T-helper 2 cell treated with Interferon-gamma antibody and Interleukin-4, amounts not matched to agents 5 μg/mL and 100 μg/mL, for 36 hours (primary cell): ENCODE measurements around the gene MCFD2.

ENCODE experiments used
- DNase-seq: peaks from one replicate; pipeline ENCODE4 v3.0.0; 2021; ENCODE audit warnings: low spot score
- H3K27ac Mint-ChIP-seq: one replicate; pipeline ENCODE4 v1.8.0; 2021; ENCODE audit warnings: mild to moderate bottlenecking, mixed read lengths
- H3K27me3 Mint-ChIP-seq: one replicate; pipeline ENCODE4 v1.8.0; 2021; ENCODE audit warnings: low read depth, mixed read lengths
- H3K36me3 Mint-ChIP-seq: one replicate; pipeline ENCODE4 v1.8.0; 2021; ENCODE audit warnings: low read depth, mixed read lengths
- H3K4me1 Mint-ChIP-seq: one replicate; pipeline ENCODE4 v1.8.0; 2021; ENCODE audit warnings: low read depth, mixed read lengths
- H3K4me3 Mint-ChIP-seq: one replicate; pipeline ENCODE4 v1.8.0; 2022; ENCODE audit warnings: mild to moderate bottlenecking, moderate library complexity, mixed read lengths
- H3K9me3 Mint-ChIP-seq: one replicate; pipeline ENCODE4 v1.8.0; 2021; ENCODE audit warnings: mixed read lengths

The MCFD2 gene

DNA sequence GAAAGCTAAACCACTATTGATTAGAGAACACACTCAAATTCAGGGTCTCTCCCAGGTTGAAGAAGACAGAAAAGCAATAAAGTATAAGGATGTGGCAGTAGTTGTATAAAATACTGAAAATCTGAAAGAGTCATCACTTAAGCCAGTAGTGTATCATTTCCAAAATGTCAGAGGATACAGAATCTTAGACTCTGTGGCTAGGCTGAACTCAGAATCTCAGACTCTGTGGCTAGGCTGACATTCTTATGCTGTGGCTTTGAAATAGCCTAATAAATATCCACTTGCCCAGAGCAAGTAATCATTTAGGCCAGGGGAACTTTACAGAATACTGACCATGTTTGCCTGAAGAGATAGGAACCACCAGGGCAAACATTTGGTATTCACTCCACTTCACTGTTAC, 13.1 kb downstream of the MCFD2 start:
- peaks cover 23% of the 10 kb centered on the region for H3K36me3 Mint-ChIP-seq
- H3K27me3 Mint-ChIP-seq: peaks cover 4% of the 10 kb centered on the region
- no peak overlapping the region for H3K27ac Mint-ChIP-seq

DNA sequence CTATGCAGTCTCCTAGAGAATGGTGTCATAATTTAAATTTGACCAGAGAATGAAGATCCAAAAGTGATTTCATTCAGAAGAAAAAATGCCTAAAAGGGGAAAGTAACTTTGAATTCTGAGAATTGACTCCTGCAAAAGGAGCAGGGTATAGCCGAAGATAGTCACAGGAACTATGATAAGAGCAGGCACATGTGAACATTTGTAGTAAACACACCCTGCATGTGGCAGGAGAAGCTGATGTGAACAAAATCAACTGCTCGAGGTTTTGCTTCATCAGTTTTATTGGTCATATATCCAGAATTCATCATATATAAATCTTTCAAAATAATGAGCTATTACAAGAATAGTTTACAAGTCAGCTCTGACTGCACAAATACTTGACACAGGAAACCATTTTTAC, 14.0 kb downstream of the MCFD2 start:
- no peak overlapping the region for H3K4me3 Mint-ChIP-seq
- H3K9me3 Mint-ChIP-seq: no peaks in the 10 kb centered on the region
- DNase-seq: no peak
- H3K27me3 Mint-ChIP-seq: peaks cover 4% of the 10 kb centered on the region
- peaks cover 16% of the 10 kb centered on the region for H3K36me3 Mint-ChIP-seq
- no peak overlapping the region for H3K27ac Mint-ChIP-seq
- no peaks in the 10 kb centered on the region for H3K4me1 Mint-ChIP-seq

More for the DNA sequence above, 13.1 kb downstream of the MCFD2 start:
- DNase-seq: no peak
- no peaks in the 10 kb centered on the region for H3K9me3 Mint-ChIP-seq
- no peaks in the 10 kb centered on the region for H3K4me1 Mint-ChIP-seq
- no peak overlapping the region for H3K4me3 Mint-ChIP-seq

DNA sequence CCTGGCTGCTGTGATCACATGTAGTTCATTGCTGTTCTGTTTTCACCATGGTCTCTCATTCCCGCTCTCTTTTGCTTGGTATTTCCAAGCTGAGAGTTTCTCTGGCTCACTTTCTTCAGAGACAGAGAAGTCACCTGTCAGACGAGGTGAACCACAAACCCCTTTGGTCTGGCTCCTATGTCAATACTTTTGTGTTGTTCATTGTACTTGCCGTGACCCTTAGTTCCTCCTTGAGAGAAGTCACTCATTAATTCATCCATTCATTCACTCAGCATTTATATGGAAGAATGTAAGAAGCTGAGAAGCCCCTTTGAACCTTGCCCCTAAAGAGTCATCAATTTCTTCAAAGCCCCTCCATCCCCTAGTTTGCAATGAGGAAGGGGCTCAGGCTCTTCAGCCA, 15.2 kb downstream of the MCFD2 start:
- Mint-ChIP-seq H3K36me3 (peaks cover 12% of the 10 kb centered on the region), H3K27me3 (peaks cover 4% of the 10 kb centered on the region), H3K9me3 (no peaks in the 10 kb centered on the region), H3K4me3 (no peak overlapping the region), H3K27ac (no peak overlapping the region), H3K4me1 (no peaks in the 10 kb centered on the region)
- no peak for DNase-seq

DNA sequence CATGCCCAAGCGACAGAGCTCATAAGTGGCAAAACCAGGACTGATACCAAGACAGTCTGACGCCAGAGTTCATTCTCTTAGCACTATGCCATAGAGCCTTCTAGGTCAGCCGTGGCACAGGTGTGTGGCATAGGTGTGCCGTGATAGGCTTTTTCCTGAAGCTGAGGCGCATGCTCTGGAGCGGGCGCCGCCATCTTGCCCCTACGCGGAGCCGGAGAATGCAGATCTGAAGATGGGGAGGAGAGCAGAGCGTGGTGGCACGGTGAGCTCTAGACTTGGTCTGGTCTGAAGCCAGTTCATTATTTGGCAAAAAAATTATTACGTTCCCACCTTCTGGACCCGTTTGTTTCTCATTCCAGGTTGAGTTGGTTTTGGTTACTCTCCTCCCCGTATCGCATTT, 16.6 kb downstream of the MCFD2 start:
- no peak for DNase-seq
- H3K4me3 Mint-ChIP-seq: no peak overlapping the region
- H3K9me3 Mint-ChIP-seq: no peaks in the 10 kb centered on the region

DNA sequence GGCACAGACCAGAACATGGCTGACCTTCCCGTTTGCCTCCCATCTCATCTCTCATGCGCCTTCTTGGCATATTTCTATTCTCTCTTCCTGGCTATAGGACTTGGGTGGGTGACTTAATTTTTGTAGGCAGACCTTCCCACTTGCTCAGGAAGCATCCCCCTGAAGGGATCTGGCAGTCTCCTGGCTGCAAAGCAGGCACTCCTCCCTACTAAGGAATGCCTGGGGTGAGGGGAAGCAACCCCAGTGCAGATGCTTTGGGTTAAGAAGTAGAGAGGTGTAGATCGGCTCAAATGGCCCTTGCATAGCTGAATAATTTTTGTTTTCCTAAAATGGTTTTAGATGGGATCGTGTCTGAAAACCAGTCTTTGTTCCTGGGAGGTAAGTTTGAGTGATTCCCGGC, 17.6 kb downstream of the MCFD2 start:
- Mint-ChIP-seq H3K27ac (no peak overlapping the region), H3K9me3 (no peaks in the 10 kb centered on the region), H3K36me3 (no peaks in the 10 kb centered on the region), H3K4me3 (no peak overlapping the region), H3K4me1 (no peaks in the 10 kb centered on the region), H3K27me3 (peaks cover 4% of the 10 kb centered on the region)
- no peak for DNase-seq

More for the DNA sequence above, 16.6 kb downstream of the MCFD2 start:
- Mint-ChIP-seq H3K4me1 (no peaks in the 10 kb centered on the region), H3K27ac (no peak overlapping the region), H3K27me3 (peaks cover 4% of the 10 kb centered on the region), H3K36me3 (peaks cover 4% of the 10 kb centered on the region)

DNA sequence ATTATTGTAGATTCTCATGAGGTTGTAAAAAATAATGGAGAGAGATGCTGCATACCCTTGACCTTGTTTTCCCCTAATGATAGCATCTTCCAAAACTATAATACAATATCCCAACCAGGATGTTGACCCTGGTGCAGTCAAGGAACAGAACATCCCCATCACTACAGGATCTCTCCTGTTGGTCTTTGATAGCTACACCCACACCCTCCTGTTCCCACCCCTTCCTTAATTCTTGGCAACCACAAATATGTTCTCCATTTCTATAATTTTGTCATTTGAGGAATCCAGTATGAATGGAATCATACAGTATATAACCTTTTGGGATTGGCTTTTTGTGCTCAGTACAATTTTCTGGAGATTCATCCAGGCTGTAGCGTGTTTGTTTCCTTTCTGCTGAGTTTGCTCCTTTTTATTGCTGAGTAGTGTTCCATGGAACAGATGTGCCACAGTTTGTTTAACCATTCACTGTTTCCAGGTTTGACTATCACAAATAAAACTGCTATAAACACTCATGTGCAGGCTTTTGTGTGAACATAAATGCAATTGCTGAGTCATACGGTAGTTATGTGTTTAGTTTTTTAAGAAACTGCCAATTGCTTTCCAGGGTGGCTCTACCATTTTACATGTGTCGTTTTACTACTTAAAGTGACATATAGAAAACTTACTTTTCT, 22.2 kb downstream of the MCFD2 start:
- H3K27ac Mint-ChIP-seq: no peak overlapping the region
- DNase-seq: no peak
- H3K4me3 Mint-ChIP-seq: no peak overlapping the region
- peaks cover 9% of the 10 kb centered on the region for H3K27me3 Mint-ChIP-seq
- H3K36me3 Mint-ChIP-seq: no peaks in the 10 kb centered on the region
- no peaks in the 10 kb centered on the region for H3K4me1 Mint-ChIP-seq
- no peaks in the 10 kb centered on the region for H3K9me3 Mint-ChIP-seq

DNA sequence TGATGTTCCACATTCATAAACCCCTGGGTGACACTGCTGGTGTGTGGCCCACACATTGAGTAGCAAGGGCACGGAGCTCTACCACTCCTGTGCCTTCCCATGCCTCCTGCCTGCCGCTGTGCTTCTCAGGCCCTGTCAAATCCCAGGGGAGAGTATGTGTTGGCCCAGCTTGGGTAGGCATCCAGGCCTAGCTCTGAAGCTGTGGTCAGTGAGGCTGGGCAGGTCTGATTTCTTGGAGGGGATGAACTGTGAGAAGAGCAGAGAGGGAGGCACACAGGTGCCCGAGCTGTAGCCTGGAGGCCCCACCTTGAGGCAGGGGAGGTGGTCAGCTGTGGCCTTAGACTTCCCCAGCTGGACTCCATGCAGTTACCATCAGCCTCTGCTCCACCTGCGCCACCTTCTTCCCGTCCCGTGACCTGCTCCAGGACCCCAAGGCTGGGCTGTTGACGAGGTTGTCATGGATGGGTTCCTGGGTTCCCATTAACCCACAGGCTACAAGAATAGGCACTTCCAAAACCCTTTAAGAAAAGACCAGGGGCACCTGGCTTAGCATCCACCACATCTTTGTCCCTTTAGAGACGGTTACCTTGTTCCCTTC, 23.6 kb downstream of the MCFD2 start:
- H3K9me3 Mint-ChIP-seq: no peaks in the 10 kb centered on the region
- DNase-seq: no peak
- peaks cover 6% of the 10 kb centered on the region for H3K27me3 Mint-ChIP-seq
- no peak overlapping the region for H3K4me3 Mint-ChIP-seq
- no peak overlapping the region for H3K27ac Mint-ChIP-seq
- no peaks in the 10 kb centered on the region for H3K36me3 Mint-ChIP-seq
- H3K4me1 Mint-ChIP-seq: no peaks in the 10 kb centered on the region

DNA sequence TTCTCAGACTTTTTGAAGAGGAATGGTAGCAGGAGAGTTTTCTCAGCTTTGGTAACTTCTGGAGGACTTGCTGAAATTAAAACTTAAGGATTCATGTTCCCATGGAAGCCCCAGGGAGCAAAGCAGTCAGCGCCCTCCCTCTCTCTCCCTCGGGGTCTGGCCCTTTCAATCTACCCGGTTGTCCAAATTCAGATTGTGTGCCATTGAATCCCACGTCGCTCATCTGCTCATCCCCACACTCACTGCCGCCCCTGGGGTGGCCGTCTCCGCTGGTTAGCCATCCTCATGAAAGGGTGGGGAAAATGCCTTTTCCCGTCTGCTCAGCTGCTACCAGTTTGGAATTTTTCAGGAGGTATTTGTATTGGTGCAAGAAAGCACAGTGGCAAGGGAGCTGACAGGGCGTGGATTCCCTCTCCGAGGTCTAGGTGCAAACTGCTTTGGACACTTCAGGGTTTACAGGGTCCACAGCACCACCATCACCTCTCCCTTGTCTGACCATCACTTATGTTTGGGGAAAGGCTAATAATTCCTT, 27.1 kb downstream of the MCFD2 start:
- no peak for DNase-seq
- no peak overlapping the region for H3K27ac Mint-ChIP-seq
- no peaks in the 10 kb centered on the region for H3K36me3 Mint-ChIP-seq
- H3K27me3 Mint-ChIP-seq: peaks cover 30% of the 10 kb centered on the region
- no peaks in the 10 kb centered on the region for H3K9me3 Mint-ChIP-seq
- H3K4me3 Mint-ChIP-seq: no peak overlapping the region
- H3K4me1 Mint-ChIP-seq: no peaks in the 10 kb centered on the region

DNA sequence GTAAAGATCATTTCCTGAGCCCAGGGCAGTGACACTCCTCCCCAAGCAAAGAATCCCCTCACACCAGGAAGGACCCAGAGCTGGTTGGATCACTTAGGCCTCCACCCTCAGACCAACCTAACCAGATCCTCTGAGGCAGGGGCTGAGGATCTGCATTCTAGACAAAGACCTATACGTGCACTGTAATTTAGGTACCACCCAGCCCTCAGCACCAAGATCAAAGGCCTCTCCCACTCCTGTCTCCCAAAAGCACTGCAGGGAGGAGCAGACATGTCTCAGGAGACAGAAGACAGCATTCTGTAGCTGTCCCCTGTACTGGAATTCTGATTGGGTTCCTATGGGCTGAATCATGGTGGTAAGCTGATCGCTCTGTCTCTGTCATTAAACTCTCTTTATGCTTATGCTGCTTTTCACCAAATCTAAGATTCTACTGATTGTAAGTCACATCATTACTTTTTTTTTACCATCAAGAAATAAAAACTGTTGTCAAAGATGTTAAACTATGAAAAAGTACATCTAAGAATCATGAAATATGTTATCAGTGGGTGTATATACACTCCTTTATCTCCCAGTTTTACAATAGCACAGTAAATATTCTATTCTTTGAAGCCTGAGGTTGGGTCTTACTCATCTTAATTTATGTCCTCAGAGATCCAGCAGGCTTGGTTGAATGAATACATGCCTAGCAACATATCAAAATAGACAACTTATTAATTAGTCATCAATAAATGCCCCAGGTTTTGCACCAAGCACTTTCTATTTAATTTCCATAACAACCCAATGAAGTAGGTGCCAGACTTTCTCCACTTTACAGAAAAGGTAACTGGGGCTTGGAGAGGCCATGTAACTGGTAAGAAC, 28.3 kb downstream of the MCFD2 start:
- Mint-ChIP-seq H3K4me1 (no peaks in the 10 kb centered on the region), H3K27me3 (peaks cover 30% of the 10 kb centered on the region), H3K4me3 (no peak overlapping the region), H3K9me3 (no peaks in the 10 kb centered on the region), H3K27ac (no peak overlapping the region), H3K36me3 (no peaks in the 10 kb centered on the region)
- DNase-seq: no peak

DNA sequence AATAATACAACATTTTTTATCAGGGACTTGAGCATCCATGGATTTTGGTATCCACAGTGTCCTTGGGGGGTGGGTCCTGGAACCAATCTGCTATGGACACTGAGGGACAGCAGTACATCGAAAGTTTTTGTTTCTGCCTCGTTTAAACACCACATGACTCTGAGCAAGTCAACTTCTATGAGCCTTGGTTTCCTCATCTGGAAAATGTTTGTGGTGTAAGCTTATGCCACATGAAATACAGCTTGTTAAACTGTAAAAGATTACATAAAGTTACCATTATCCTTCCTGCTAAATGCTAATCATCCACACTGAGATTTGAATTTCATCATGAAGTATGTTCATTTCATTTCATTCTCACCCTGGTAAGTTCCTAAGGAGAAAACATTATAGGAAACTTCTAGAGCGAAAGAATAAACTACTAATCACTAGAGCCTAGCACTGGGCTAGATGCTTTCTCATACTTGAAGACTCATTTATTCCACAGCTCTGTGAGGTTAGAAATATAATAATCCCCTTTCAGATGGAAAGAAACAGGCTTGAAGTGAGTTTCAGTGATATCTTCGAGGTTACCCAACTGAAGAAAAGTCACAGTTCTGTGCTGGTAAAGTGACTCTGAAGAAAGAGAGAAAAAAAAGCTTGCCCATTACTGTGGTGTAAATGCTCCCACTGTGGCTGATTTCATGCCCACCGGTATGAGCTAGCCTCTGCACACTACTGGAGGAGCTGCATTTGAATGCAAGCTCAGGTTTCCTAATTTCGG, 29.2 kb downstream of the MCFD2 start:
- DNase-seq: no peak
- Mint-ChIP-seq H3K4me3 (no peak overlapping the region), H3K27ac (no peak overlapping the region), H3K4me1 (no peaks in the 10 kb centered on the region), H3K36me3 (no peaks in the 10 kb centered on the region), H3K27me3 (peaks cover 30% of the 10 kb centered on the region), H3K9me3 (no peaks in the 10 kb centered on the region)

DNA sequence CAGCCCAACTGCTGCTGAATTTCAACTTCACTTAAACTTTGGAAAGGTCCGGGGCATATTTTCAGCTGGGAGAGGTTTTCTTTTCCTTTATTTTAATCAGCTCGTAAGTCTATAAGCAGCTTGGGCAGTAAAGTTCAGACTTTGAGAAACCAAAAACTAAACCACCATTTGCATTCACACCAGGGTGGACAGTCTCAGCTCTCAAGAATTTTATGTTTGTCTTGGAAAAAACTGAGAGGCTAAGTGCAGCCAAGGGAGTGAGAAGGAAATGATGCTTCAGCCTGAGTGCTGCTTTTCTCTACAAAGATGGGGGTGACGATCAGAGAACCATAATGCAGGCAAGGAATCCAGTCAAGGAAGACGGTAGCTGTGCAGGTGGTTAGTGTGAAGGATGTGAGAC, 30.2 kb downstream of the MCFD2 start:
- no peak overlapping the region for H3K4me3 Mint-ChIP-seq
- no peak overlapping the region for H3K27ac Mint-ChIP-seq
- peaks cover 33% of the 10 kb centered on the region for H3K27me3 Mint-ChIP-seq
- H3K36me3 Mint-ChIP-seq: no peaks in the 10 kb centered on the region
- no peaks in the 10 kb centered on the region for H3K9me3 Mint-ChIP-seq
- no peaks in the 10 kb centered on the region for H3K4me1 Mint-ChIP-seq
- no peak for DNase-seq

DNA sequence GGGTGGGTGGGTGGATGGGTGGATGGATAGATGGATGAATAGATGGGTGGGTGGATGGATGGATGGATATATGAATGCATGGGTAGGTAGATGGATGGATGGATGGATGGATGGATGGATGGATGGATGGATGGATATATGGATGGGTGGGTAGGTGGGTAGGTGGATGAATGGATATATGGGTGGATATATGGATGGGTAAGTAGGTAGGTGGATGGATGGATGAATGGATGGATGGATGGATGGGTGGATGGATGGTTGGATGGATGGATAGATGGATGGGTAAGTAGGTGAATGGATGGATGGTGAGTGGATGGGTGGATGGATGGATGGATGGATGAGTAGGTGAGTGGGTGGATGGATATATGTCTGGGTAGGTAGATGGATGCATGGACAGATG, 36.1 kb downstream of the MCFD2 start:
- Mint-ChIP-seq H3K27me3 (peaks cover 13% of the 10 kb centered on the region), H3K4me1 (no peaks in the 10 kb centered on the region), H3K27ac (no peak overlapping the region)

DNA sequence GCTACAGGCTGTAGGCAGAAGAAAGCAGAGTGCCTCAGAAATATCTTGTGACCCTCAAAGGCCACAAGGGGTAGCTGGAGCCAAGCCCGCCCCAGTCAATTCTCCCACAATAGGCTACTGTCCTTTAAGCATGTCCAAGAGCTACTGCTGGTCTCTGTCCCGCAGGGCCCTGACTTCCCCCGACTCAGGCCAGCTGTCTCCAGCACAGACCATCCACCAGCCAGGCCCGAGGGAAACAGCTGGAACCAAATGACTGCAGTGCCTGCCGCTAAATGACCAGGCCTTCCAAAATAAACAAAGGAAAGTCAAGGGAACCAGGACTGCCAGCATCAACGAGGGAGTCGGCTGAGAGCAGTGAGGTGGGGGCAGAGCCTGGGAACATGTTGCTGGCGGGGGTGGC, 36.7 kb downstream of the MCFD2 start:
- Mint-ChIP-seq H3K4me3 (no peak overlapping the region), H3K9me3 (no peaks in the 10 kb centered on the region), H3K4me1 (no peaks in the 10 kb centered on the region), H3K27ac (no peak overlapping the region), H3K27me3 (peaks cover 7% of the 10 kb centered on the region), H3K36me3 (no peaks in the 10 kb centered on the region)
- DNase-seq: no peak

More for the DNA sequence above, 36.1 kb downstream of the MCFD2 start:
- Mint-ChIP-seq H3K4me3 (no peak overlapping the region), H3K9me3 (no peaks in the 10 kb centered on the region), H3K36me3 (no peaks in the 10 kb centered on the region)
- no peak for DNase-seq
